GM21723 (cell line): ENCODE results near the gene ADAMTS17.

Experiments
- ATAC-seq: cut with Tn5 transposase; IDR thresholded peaks from one replicate; pipeline ENCODE4 v1.9.1; 2021; ENCODE audit warnings: mild to moderate bottlenecking, moderate library complexity; ENCODE audit not compliant: unreplicated experiment

ADAMTS17 gene

GRCh38 chr15:100005013-100005412 lies 336.8 kb downstream of the ADAMTS17 start:
- ATAC-seq: no peak

- no peak for ATAC-seq
These were observed 338.8 kb downstream of the ADAMTS17 start for GRCh38 chr15:100002787-100003536.

DNA sequence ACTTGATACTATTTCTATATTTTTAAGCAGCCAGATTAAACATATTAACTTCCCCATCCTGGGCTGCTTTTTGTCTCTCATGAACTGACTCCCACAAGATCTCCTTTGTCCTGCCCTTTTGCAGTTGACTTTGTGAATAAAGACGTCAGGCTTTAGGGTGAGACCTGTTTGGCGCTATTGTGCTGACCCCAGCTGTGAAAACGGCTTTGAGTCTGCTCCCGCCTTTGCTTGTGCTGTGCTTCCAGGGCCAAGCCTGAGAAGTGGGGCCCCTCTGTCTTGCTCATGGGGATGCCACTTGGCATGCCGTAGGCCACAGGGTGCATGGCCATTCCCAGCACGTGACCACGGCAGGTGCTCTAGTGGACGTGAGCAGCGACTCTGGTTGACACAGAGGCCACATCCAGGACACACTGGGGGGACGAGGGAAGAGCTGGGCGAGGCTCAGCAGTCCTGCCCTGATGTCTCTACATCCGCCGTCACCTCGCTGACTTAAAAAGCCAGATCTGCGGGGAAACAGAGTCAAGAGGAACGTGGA lies 339.6 kb downstream of the ADAMTS17 start:
- no peak for ATAC-seq

DNA sequence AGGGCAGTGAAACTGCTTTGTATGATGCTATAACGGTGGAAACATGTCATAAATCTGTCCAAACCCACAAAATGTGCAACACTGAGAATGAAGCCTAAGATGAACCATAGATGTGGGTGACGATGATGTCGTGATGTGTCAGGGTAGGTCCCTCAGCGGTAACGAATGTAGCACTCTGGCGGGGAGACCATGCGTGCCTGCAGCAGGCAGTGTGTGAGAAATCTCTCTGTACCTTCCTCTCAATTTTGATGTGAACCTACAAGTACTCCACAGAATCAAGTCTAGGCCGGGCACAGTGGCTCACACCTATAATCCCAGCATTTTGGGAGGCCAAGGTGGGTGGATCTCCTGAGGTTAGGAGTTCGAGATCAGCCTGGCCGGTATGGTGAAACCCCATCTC lies 340.4 kb downstream of the ADAMTS17 start:
- no peak for ATAC-seq

GRCh38 chr15:99999282-100000070 lies 342.3 kb downstream of the ADAMTS17 start:
- ATAC-seq: no peak

DNA sequence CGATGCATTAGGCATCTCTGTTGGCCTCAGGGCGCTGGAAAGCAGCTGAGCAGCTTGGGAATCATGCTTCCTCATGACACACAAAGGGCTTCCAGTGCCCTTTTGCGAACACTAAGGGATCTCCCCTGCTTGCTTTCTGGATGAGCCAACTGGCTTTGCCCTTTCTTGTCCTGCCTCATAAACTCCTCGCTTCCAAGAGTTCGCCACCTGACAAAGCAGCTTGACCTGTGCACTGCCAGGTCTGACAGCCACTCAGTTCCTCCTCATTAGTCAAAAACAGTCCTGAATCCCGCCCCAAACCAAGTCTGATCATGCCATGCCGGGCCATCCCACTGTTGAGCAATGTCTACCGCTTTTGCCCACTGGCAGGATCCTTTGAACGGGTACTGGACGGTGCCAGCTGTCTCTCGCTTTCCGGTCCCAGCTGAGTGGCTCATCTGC lies 343.1 kb downstream of the ADAMTS17 start:
- ATAC-seq: no peak

DNA sequence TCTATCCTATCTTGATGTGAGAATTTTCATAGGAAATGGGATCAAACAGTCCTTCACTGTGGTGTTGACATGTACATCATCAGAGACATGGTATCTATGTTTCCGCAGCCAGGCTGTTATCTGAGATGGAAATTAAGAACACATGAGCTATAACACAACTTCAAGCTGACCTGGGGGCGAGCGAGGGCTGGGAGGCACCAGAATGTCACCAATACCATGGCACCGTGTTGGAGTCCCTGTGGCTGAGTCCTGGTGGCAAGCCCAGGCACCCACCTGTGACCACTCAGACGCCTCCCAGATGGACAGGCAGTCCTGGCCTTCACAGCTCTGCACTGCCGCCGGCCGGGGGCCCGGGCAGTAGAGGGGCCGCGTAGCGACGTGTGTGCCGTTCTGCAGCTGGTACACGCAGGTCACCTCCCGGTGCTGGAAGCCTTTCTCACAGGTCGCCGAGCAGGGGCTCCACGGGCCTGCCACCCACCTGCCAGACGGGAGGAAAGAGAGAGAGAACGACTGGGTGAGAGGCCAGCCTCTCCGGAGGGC lies 344.6 kb downstream of the ADAMTS17 start:
- ATAC-seq: no peak

DNA sequence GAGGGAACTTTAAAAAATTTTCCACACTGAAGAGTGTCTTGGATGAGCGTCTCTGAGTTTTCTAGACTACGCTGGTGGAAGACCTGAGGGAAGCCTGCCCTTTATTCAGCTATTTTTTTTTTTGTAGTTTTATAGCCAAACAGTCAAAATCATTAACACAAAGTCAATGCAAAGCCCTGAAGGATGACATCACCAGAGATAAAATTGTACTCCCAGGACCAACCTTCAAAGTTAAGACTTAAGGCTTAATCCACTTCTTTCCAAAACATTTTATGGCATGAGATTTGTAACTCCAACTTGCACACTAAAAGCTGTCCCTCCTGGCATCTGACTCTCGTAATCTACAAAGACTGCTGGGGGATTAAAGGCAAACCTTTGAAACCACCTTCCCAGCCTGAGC lies 345.1 kb downstream of the ADAMTS17 start:
- no peak for ATAC-seq

DNA sequence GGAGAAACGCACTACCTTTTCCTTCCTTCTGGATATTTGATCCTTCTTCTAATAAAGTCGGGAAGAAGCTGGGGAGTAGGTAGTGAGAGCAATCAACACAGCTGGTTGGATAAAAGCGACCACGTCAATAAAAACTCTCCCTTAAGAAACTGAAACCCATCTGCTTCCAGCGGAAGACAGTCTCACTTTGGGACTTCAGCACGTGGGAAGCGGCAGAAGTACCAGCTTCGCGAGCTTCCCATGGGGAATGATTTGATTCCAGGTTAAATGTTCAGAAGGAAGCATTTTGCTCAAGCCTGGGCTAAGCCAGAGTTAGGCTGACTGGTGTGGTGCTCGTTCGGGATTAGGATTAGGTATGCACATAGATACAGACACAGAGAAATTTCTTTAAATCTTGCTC lies 346.2 kb downstream of the ADAMTS17 start:
- ATAC-seq: no peak

GRCh38 chr15:99994849-99995248 lies 346.9 kb downstream of the ADAMTS17 start:
- no peak for ATAC-seq

DNA sequence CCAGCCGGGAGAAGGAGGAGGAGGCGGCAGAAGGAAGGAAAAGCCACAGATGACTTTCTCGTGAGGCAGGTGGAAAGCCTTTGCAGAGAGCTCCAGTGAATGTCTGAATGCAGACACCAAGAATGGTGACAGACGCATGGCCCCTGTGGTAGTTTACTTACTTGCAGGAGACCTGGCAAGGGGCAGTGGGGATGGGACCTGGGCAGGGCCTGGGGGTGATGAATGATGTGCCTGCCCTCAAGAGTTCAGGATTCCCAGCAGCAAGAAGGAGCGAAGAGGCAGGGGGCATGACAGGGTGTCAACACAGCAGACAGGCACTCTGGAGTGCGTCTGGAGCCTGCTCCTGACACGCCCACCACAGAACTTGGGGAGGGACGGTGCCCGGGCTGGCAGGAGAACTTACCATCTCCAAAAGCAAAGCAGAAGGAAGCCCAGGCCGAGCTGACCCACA lies 348.1 kb downstream of the ADAMTS17 start:
- no peak for ATAC-seq

DNA sequence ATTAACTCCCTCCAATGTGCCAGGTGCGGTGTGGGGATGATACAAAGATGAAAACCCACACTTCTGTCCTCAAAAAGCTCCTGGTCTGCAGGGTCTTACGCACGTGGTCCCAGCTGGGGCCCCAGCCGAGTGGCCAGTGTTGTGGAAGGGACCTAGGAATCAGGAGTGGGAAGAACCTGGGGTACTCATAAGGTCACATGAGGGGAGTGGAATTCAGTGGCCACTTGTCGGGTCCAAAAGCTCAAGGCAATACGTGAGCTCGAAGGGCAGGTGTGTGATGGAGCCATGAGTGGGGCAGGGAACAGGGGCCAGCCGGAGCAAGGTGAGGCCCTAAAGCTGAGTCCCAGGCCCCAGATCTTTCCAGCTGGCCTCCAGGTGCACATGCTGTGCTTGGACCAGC lies 348.5 kb downstream of the ADAMTS17 start:
- no peak for ATAC-seq

GRCh38 chr15:99992611-99993231 lies 349.1 kb downstream of the ADAMTS17 start:
- ATAC-seq: no peak

DNA sequence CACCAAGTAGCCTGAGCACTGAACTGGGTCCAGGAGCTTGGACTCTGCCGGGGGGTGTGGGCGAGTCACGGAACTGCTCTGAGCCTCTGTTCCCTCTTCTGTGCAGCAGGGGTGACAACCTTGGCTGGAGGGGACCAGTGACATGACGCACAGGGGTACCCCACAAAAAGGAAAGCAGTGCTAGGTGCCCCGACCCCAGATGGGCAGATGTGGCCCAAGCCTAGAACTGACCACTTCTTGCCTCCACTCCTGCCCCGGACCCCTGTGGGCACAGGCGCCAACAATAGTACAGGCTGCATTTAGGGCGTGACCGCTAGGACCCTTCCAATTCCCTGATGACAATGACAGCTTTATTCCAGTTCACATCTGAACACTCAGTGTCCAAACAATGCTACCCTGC lies 352.7 kb downstream of the ADAMTS17 start:
- ATAC-seq: no peak

DNA sequence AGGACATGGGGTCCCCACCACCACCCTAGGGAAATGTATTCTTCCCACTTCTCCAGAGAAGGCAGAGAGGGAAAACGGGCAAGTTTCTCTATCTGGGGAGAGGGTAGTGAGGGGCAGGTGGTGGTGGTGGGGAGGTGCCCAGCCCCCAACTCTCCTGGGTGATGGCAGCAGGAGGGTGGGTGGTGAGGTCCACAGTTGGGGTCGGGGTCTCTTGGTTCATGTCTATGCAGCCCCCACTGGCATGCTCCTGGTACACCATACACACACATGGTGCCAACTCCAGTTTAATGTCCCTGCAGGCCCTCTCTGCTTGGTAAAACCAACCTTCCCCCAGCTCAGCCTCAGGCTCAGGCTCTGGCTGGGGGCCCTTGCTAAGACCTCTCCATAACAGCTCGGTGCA lies 354.1 kb downstream of the ADAMTS17 start:
- ATAC-seq: no peak

DNA sequence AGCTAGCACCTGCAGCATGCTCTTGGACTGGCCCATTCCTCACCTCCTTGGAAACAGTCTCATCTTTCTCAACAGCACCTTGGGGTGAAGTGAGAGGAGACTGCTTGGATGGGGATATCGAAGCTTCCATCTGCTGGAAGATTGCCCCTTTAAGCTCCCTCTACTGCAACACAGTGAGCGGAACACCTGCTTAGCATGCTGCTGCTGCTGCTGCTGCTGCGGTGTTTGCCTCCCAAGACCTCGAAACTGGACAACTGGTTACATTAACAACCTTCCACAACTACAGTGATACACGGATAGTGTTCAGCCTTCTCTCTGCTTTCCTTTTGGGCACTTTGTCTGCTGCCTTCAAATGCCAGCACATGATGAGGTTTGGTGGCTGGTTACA lies 354.7 kb downstream of the ADAMTS17 start:
- ATAC-seq: no peak

- no peak for ATAC-seq
These were observed 355.3 kb downstream of the ADAMTS17 start for GRCh38 chr15:99986297-99987118.

- no peak for ATAC-seq
These were observed 355.9 kb downstream of the ADAMTS17 start for GRCh38 chr15:99985878-99986277.

DNA sequence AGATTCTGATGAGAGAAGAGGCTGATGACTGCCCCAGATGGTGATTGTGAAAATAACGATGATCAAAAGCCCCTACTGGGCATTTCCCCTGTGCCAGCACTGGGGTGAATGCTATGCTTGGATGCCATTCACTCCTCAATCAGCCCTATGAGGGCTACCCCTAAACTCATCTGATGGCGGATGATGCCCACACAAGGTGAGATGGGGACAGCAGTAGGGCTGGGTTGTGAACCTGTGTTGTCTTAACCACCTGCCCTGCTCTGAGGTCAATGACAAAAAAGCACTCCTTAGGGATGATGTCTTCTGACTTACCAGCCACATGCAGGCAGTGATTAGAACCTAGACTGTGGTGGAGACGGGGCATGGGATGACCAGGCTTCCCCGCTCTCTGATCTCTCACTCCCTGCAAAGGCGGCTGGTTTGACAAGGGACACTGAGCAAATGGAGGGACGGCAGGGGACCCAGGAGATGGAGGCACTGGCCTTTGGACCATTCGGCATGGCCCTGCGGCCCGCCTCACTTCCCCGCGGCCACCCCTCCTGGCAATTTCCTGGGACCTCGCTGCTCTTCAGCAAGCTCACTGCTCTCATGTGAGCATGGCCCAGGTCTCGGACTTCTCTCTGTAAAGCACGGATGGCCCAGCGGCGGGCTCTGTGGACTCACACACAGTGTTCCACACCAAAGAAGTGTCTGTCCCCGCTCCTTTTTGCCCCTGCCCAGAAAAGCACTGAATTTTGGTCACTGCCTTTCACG lies 357.1 kb downstream of the ADAMTS17 start:
- ATAC-seq: no peak

GRCh38 chr15:99983886-99984286 lies 357.9 kb downstream of the ADAMTS17 start:
- no peak for ATAC-seq
